DMS79 treated with DMSO at 0.1 percent for 48 hours (cell line): ENCODE measurements around the gene IP6K3.

Source experiments
- DNase-seq: peaks from one replicate; lab custom pipeline; 2025; lab: John Stamatoyannopoulos, UW

IP6K3 gene

GRCh38 chr6:33746651-33747100 lies at the start of gene IP6K3:
Gene IP6K3, minus strand, starts transcription at chr6:33746905. Its CDS starts 11,429 bp downstream, at chr6:33735476.
- DNase-seq, result no peak

- peak; percentile 59 for DNase-seq
These were observed 48.4 kb upstream of the IP6K3 start for GRCh38 chr6:33794910-33795623.

GRCh38 chr6:33792981-33793380 lies 46.3 kb upstream of the IP6K3 start:
- no peak for DNase-seq

- peak; percentile 36 for DNase-seq
These were observed 44.9 kb upstream of the IP6K3 start for GRCh38 chr6:33791620-33792019.

- DNase-seq, result no peak
These were observed 44.2 kb upstream of the IP6K3 start for GRCh38 chr6:33790910-33791309.

GRCh38 chr6:33790379-33790778 lies 43.7 kb upstream of the IP6K3 start:
- DNase-seq, result no peak

- DNase-seq, result no peak
These were observed 42.8 kb upstream of the IP6K3 start for GRCh38 chr6:33789550-33789895.

- peak; percentile 83 for DNase-seq
These were observed 42.2 kb upstream of the IP6K3 start, which contains the start of gene LEMD2 for GRCh38 chr6:33788694-33789549. Gene LEMD2, minus strand, starts transcription at chr6:33789130. Its CDS starts 14 bp downstream, at chr6:33789116.

GRCh38 chr6:33787954-33788693 lies 41.4 kb upstream of the IP6K3 start:
- peak; percentile 70 for DNase-seq

GRCh38 chr6:33787346-33787953 lies 40.7 kb upstream of the IP6K3 start:
- DNase-seq, result peak; percentile 70

- DNase-seq, result no peak
These were observed 40.0 kb upstream of the IP6K3 start for GRCh38 chr6:33786736-33787135.

- peak; percentile 80 for DNase-seq
These were observed 39.1 kb upstream of the IP6K3 start for GRCh38 chr6:33785778-33786177.

GRCh38 chr6:33784787-33785186 lies 38.1 kb upstream of the IP6K3 start:
- no peak for DNase-seq

- no peak for DNase-seq
These were observed 37.2 kb upstream of the IP6K3 start for GRCh38 chr6:33783781-33784520.

- DNase-seq, result no peak
These were observed 35.9 kb upstream of the IP6K3 start for GRCh38 chr6:33782561-33782960.

- peak; percentile 56 for DNase-seq
These were observed 34.6 kb upstream of the IP6K3 start for GRCh38 chr6:33781131-33781975.

- DNase-seq, result no peak
These were observed 33.2 kb upstream of the IP6K3 start for GRCh38 chr6:33779895-33780294.

- DNase-seq, result no peak
These were observed 32.6 kb upstream of the IP6K3 start for GRCh38 chr6:33779290-33779689.

GRCh38 chr6:33778444-33779121 lies 31.9 kb upstream of the IP6K3 start:
- DNase-seq, result no peak
